Chondrocyte (in vitro differentiated cells): ENCODE results near the gene PYURF. TPM values are rescaled to one million over a fixed set of nuclear protein-coding genes. Genes with fewer than 3 reads are reported as not detected.
A peak's percentile ranks its signal among the peaks of the same experiment; 100 is the strongest.

Source experiments
- DNase-seq: peaks from one replicate; pipeline ENCODE4 v3.0.0; 2021; ENCODE audit warnings: mixed read lengths, low spot score
- H3K27ac Mint-ChIP-seq: one replicate; pipeline ENCODE4 v1.8.0; 2021; ENCODE audit warnings: mild to moderate bottlenecking, moderate library complexity, mixed read lengths; ENCODE audit not compliant: unreplicated experiment
- H3K27me3 Mint-ChIP-seq: 2 replicates; pipeline ENCODE4 v1.8.0; 2021; ENCODE audit warnings: low read depth, mixed read lengths
- H3K36me3 Mint-ChIP-seq: 2 replicates; pipeline ENCODE4 v1.8.0; 2021; ENCODE audit warnings: low read depth, mixed read lengths
- H3K4me1 Mint-ChIP-seq: 2 replicates; pipeline ENCODE4 v1.8.0; 2021; ENCODE audit warnings: low read depth, mild to moderate bottlenecking, mixed read lengths
- H3K4me3 Mint-ChIP-seq: one replicate; pipeline ENCODE4 v1.8.0; 2021; ENCODE audit warnings: mild to moderate bottlenecking, moderate library complexity, mixed read lengths; ENCODE audit not compliant: unreplicated experiment
- H3K9me3 Mint-ChIP-seq: 2 replicates; pipeline ENCODE4 v1.8.0; 2021; ENCODE audit warnings: low read depth, mixed read lengths
- CTCF ChIP-seq: fragments of 200-600 bp; sonication (generic); IDR thresholded peaks from 2 replicates; pipeline ENCODE4 v1.5.0; 2021; ENCODE audit warnings: antibody characterized with exemption, mild to moderate bottlenecking, moderate library complexity
- total RNA-seq: library from RNA; stranded (reverse); gene quantifications from 3 replicates; pipeline ENCODE4 v1.2.1, GENCODE V29; 2021

The PYURF gene
- total RNA-seq, 1 donor from 2014 or later = 59.5 TPM

- no peaks in the 10 kb centered on the region for H3K36me3 Mint-ChIP-seq
- no peaks in the 10 kb centered on the region for H3K9me3 Mint-ChIP-seq
- H3K4me1 Mint-ChIP-seq = peaks cover 13% of the 10 kb centered on the region
- H3K27me3 Mint-ChIP-seq = no peaks in the 10 kb centered on the region
- no peak overlapping the region for H3K4me3 Mint-ChIP-seq
- TF ChIP-seq CTCF = no peak
- no peak for DNase-seq
- no peak overlapping the region for H3K27ac Mint-ChIP-seq
These were observed 14.1 kb upstream of the PYURF start for GRCh38 chr4:88537709-88538108.

GRCh38 chr4:88535090-88535755, 11.6 kb upstream of the PYURF start:
- no peaks in the 10 kb centered on the region for H3K27me3 Mint-ChIP-seq
- H3K4me1 Mint-ChIP-seq = peaks cover 13% of the 10 kb centered on the region
- H3K27ac Mint-ChIP-seq = no peak overlapping the region

GRCh38 chr4:88533937-88534750, 10.6 kb upstream of the PYURF start:
- H3K9me3 Mint-ChIP-seq = no peaks in the 10 kb centered on the region
- no peak overlapping the region for H3K4me3 Mint-ChIP-seq
- H3K4me1 Mint-ChIP-seq = peaks cover 13% of the 10 kb centered on the region
- TF ChIP-seq CTCF = no peak
- no peaks in the 10 kb centered on the region for H3K27me3 Mint-ChIP-seq
- no peak for DNase-seq
- H3K36me3 Mint-ChIP-seq = no peaks in the 10 kb centered on the region
- H3K27ac Mint-ChIP-seq = peak overlapping the region; percentile 89

More at GRCh38 chr4:88535090-88535755, 11.6 kb upstream of the PYURF start:
- Mint-ChIP-seq H3K36me3 (no peaks in the 10 kb centered on the region), H3K9me3 (no peaks in the 10 kb centered on the region), H3K4me3 (no peak overlapping the region)
- no peak for TF ChIP-seq CTCF
- DNase-seq = no peak

GRCh38 chr4:88533088-88533790, 9.7 kb upstream of the PYURF start:
- Mint-ChIP-seq H3K4me1 (peaks cover 13% of the 10 kb centered on the region), H3K36me3 (no peaks in the 10 kb centered on the region), H3K9me3 (no peaks in the 10 kb centered on the region), H3K27me3 (no peaks in the 10 kb centered on the region), H3K4me3 (no peak overlapping the region), H3K27ac (peak overlapping the region; percentile 89)
- no peak for DNase-seq
- no peak for TF ChIP-seq CTCF

GRCh38 chr4:88531549-88531948, 8.0 kb upstream of the PYURF start:
- DNase-seq = no peak
- Mint-ChIP-seq H3K36me3 (no peaks in the 10 kb centered on the region), H3K27ac (no peak overlapping the region), H3K27me3 (no peaks in the 10 kb centered on the region), H3K9me3 (no peaks in the 10 kb centered on the region), H3K4me3 (no peak overlapping the region), H3K4me1 (peaks cover 13% of the 10 kb centered on the region)
- TF ChIP-seq CTCF = no peak
